Prostate gland (tissue), 2 donors: Measurements from ENCODE around the gene CENPB.

ENCODE experiments used
- POLR2A ChIP-seq: fragments of 450-650 bp; IDR thresholded peaks from one replicate; pipeline ENCODE4 v1.6.1; 2016; ENCODE audit warnings: antibody characterized with exemption, mild to moderate bottlenecking
- POLR2AphosphoS5 ChIP-seq: sonication (generic); formaldehyde crosslinking; IDR thresholded peaks from one replicate; pipeline ENCODE4 v1.6.1; 2017; ENCODE audit warnings: antibody characterized with exemption
- TF ChIP-seq, protein P1 (sequence below), 4 experiments: fragments of 200-600 bp in 2 of 4; fragments of 450-650 bp in 2 of 4; sonication (generic) in 2 of 4; IDR thresholded peaks; 1 replicate in 3 of 4; 2 replicates in 1 of 4; pipeline ENCODE4 v1.5.1; 2016 to 2019; ENCODE audit warnings: antibody characterized with exemption in 4 of 4, mild to moderate bottlenecking in 2 of 4, moderate library complexity in 2 of 4

DNA sequence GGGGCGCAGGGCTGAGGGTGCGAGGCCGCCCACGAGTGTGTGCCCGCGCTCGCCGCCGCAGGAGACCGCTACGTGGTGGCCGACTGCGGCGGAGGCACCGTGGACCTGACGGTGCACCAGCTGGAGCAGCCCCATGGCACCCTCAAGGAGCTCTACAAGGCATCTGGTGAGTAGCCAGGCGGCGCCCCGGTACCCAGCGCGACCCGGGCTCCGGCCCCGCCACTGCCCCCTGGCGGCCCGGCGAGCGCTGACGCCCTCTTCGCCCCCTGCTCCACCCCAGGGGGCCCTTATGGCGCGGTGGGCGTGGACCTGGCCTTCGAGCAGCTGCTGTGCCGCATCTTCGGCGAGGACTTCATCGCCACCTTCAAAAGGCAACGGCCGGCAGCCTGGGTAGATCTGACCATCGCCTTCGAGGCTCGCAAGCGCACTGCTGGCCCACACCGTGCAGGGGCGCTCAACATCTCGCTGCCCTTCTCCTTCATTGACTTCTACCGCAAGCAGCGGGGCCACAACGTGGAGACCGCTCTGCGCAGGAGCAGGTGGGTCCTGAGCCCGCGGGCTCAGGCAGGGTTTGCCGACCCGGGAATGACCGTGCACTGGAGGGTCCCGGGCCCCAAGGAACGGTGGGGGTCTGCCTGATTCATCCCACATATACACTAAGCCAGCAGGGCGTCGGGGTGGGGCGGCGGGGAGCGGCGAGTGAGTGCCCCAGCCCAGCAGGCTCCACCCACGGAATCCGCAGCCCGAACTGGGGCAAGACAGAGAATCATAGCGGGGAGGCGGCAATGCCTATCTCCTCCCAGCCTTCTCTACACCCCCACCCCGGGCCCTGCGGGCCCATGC, 36.6 kb downstream of the CENPB start:
- TF ChIP-seq, protein P1, sequence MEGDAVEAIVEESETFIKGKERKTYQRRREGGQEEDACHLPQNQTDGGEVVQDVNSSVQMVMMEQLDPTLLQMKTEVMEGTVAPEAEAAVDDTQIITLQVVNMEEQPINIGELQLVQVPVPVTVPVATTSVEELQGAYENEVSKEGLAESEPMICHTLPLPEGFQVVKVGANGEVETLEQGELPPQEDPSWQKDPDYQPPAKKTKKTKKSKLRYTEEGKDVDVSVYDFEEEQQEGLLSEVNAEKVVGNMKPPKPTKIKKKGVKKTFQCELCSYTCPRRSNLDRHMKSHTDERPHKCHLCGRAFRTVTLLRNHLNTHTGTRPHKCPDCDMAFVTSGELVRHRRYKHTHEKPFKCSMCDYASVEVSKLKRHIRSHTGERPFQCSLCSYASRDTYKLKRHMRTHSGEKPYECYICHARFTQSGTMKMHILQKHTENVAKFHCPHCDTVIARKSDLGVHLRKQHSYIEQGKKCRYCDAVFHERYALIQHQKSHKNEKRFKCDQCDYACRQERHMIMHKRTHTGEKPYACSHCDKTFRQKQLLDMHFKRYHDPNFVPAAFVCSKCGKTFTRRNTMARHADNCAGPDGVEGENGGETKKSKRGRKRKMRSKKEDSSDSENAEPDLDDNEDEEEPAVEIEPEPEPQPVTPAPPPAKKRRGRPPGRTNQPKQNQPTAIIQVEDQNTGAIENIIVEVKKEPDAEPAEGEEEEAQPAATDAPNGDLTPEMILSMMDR (IDR thresholded peaks at IDR 0.05): peak; percentile 13 to 69 (median 48)
- no peak for TF ChIP-seq POLR2A
- no peak for TF ChIP-seq POLR2AphosphoS5
